AG09319 (cell line): ENCODE measurements around the gene KCNIP4.

ENCODE experiments used
- DNase-seq: peaks from one replicate; pipeline ENCODE4 v3.0.0-alpha.2; 2010; ENCODE audit warnings: low read depth; ENCODE audit errors: extremely low read depth
- TF ChIP-seq, protein P1 (sequence below): IDR thresholded peaks from 2 replicates; pipeline ENCODE4 v1.5.1; 2011; ENCODE audit warnings: low read depth, mild to moderate bottlenecking, inconsistent platforms, low read length, moderate library complexity

KCNIP4 gene

DNA sequence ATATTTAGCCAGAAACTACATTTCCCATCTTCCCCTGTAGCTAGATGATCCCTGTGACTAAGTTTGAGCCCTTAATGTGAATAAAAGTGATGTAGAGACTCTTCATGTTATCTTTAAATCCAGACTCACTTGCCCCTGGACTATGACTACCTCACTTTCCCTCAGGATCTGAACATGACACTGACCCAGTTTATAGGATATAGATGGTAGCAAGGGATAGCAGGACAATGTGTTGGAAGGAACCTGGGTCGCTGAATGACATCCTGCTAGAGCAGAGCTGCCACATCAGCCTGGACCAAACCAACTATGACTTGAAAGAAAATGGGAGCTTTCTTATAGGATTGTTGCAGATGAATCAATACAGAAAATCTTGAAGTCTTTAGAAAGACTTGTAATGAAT is 1110.1 kb downstream of the KCNIP4 start:
- no peak for DNase-seq
- TF ChIP-seq, protein P1, sequence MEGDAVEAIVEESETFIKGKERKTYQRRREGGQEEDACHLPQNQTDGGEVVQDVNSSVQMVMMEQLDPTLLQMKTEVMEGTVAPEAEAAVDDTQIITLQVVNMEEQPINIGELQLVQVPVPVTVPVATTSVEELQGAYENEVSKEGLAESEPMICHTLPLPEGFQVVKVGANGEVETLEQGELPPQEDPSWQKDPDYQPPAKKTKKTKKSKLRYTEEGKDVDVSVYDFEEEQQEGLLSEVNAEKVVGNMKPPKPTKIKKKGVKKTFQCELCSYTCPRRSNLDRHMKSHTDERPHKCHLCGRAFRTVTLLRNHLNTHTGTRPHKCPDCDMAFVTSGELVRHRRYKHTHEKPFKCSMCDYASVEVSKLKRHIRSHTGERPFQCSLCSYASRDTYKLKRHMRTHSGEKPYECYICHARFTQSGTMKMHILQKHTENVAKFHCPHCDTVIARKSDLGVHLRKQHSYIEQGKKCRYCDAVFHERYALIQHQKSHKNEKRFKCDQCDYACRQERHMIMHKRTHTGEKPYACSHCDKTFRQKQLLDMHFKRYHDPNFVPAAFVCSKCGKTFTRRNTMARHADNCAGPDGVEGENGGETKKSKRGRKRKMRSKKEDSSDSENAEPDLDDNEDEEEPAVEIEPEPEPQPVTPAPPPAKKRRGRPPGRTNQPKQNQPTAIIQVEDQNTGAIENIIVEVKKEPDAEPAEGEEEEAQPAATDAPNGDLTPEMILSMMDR, result no peak

GRCh38 chr4:20832826-20833225 is 1115.7 kb downstream of the KCNIP4 start:
- no peak for DNase-seq
- TF ChIP-seq, protein P1, result no peak

DNA sequence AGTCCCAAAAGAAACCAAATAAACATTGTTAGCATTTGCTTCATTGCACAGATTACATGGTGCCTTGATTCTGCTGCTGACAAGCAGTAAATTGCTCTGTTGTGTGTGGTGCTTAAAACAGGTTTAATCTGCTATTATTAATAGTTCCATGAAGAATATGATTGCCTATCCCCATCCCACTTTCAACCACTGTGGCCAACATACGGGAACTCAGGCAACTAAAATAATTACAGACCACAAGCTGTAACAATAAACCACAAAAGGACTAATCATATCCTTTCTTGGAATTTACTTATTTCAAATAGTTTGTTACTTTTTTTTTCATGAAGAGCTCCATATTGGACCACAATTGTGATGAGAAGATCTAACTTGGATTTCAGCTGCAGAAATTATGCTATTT is 1116.8 kb downstream of the KCNIP4 start:
- no peak for DNase-seq
- TF ChIP-seq, protein P1, result no peak

DNA sequence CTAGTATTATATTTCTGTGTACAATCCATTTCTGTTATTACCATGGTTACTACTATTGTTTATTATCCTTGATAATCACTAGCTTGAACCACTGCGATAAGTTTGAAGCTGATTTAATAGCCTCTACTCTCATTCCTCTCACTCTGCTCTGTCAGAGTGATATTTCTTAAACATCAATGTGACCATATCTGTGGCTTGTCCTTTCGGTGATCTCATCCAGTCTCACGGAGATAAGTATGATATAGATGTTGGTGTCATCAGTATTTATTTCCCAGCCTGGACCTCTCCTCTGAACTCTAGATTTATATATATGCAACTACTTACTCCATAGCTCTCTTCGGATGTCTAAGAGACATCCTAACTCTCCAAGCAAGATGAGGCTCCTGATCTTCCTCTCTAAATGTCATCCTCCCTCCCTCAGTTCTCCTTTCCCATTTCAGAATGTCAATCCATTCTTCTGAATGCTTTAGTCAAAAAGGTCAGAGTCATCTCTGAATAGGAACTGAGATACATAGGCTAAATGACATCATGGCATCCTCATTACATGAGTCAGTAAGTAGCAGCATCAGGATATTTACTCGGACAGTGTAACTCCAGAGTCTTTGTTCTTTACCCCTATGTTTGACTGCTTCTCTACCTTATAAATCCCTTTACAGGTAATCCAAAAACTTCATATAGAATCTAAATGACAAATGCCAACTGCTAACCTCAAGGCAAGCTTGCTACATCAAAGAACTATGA is 1118.8 kb downstream of the KCNIP4 start:
- no peak for DNase-seq
- TF ChIP-seq, protein P1, result no peak

DNA sequence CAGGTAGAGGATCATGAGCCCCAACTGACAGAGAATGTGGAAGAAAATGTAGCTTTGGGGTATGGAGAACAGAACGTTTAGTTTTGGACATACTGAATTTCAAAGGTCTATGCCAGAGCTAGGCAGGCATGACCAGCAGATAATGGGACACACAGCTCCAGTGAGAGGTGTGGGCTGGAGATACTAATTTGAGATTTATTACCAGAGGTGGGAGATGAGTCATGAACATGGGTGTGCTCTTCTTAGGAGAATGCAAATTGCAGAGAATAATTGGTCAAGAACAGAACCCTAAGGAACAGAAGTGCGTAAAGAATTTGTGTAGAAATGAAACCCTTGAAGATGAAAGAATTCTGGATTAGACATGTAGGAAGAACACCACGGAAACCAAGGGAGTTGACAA is 1123.1 kb downstream of the KCNIP4 start:
- TF ChIP-seq, protein P1, result no peak
- no peak for DNase-seq

- TF ChIP-seq, protein P1, result no peak
These were observed 1132.3 kb downstream of the KCNIP4 start for GRCh38 chr4:20816287-20816686.

GRCh38 chr4:20813700-20814099 is 1134.9 kb downstream of the KCNIP4 start:
- DNase-seq, result no peak
- TF ChIP-seq, protein P1, result no peak

More at GRCh38 chr4:20816287-20816686, 1132.3 kb downstream of the KCNIP4 start:
- DNase-seq, result no peak
